Activated CD8-positive, alpha-beta T cell treated with anti-CD3 and anti-CD28 coated beads, Interleukin-2, amount 10 ng/mL, durations not matched to agents 7 days and 5 days (primary cell): ENCODE results near the gene CXCR6. TPM values are rescaled to one million over a fixed set of nuclear protein-coding genes. Genes with fewer than 3 reads are reported as not detected.

ENCODE experiments used
- ATAC-seq: fragments of 150-1000 bp; cut with Tn5 transposase; one replicate; pipeline ENCODE4 v1.10.0; 2021; ENCODE audit warnings: moderate library complexity
- CTCF ChIA-PET: fragments of 350-600 bp; sonication (Branson Sonifier 250); formaldehyde crosslinking; loops from one replicate; lab custom pipeline; 2021; ENCODE audit warnings: antibody characterized with exemption; lab: Charles Lee
- POLR2A ChIA-PET: fragments of 350-600 bp; sonication (Branson Sonifier 250); formaldehyde crosslinking; loops from one replicate; lab custom pipeline; 2021; ENCODE audit warnings: antibody characterized with exemption; lab: Charles Lee
- DNase-seq: peaks from one replicate; pipeline ENCODE4 v3.0.0-alpha.2; 2020
- H3K27ac Mint-ChIP-seq: one replicate; pipeline ENCODE4 v1.8.0; 2021; ENCODE audit warnings: mild to moderate bottlenecking, mixed read lengths
- H3K27me3 Mint-ChIP-seq: one replicate; pipeline ENCODE4 v1.8.0; 2021; ENCODE audit warnings: low read depth, mixed read lengths
- H3K36me3 Mint-ChIP-seq: one replicate; pipeline ENCODE4 v1.8.0; 2021; ENCODE audit warnings: low read depth, mixed read lengths
- H3K4me1 Mint-ChIP-seq: one replicate; pipeline ENCODE4 v1.8.0; 2021; ENCODE audit warnings: low read depth, mixed read lengths
- H3K4me3 Mint-ChIP-seq: one replicate; pipeline ENCODE4 v1.8.0; 2021; ENCODE audit warnings: mild to moderate bottlenecking, mixed read lengths
- H3K9me3 Mint-ChIP-seq: one replicate; pipeline ENCODE4 v1.8.0; 2022; ENCODE audit warnings: mixed read lengths; ENCODE audit not compliant: insufficient read depth
- total RNA-seq, 2 experiments: library from RNA; stranded (reverse); gene quantifications; one replicate each; pipeline ENCODE4 v1.2.3, GENCODE V29; 2021

The CXCR6 gene
- total RNA-seq, 2 experiments from 2014 or later = 26.5 to 27.6 TPM

GRCh38 chr3:45980229-45980813, 37.1 kb downstream of the CXCR6 start:
- POLR2A ChIA-PET = interaction anchor here (0.8 to 2.3 kb wide), 4 partner anchors 14 to 37 kb away, joined by 3 to 20 read pairs (median 6); partner anchors contain the start of genes CXCR6 and FYCO1
- Mint-ChIP-seq H3K4me1 (peaks cover 93% of the 10 kb centered on the region), H3K27me3 (no peaks in the 10 kb centered on the region), H3K9me3 (no peaks in the 10 kb centered on the region), H3K27ac (peak overlapping the region; percentile 66), H3K4me3 (no peak overlapping the region), H3K36me3 (peaks cover 92% of the 10 kb centered on the region)
- ATAC-seq (no peak), DNase-seq (no peak)
- CTCF ChIA-PET = interaction anchor here (0.8 to 3.4 kb wide), 8 partner anchors 13 to 229 kb away, joined by 3 to 35 read pairs (median 4); partner anchors contain the start of gene CXCR6

GRCh38 chr3:45980819-45981218, 37.6 kb downstream of the CXCR6 start:
- POLR2A ChIA-PET = interaction anchor here (1.6 to 2.3 kb wide), 3 partner anchors 14 to 30 kb away, joined by 3 to 20 read pairs (median 9); partner anchors contain the start of gene FYCO1
- H3K27me3 Mint-ChIP-seq = no peaks in the 10 kb centered on the region
- H3K4me3 Mint-ChIP-seq = no peak overlapping the region

GRCh38 chr3:45981346-45982074, 38.2 kb downstream of the CXCR6 start:
- CTCF ChIA-PET = interaction anchor here (0.9 to 3.4 kb wide), 11 partner anchors 9 to 96 kb away, joined by 3 to 35 read pairs (median 5); partner anchors contain the start of gene CXCR6
- Mint-ChIP-seq H3K4me3 (no peak overlapping the region), H3K4me1 (peaks cover 91% of the 10 kb centered on the region), H3K9me3 (no peaks in the 10 kb centered on the region), H3K36me3 (peaks cover 89% of the 10 kb centered on the region), H3K27me3 (no peaks in the 10 kb centered on the region), H3K27ac (peak overlapping the region; percentile 13)
- DNase-seq = no peak
- POLR2A ChIA-PET = interaction anchor here (0.7 to 2.3 kb wide), 4 partner anchors 13 to 42 kb away, joined by 3 to 20 read pairs (median 6); partner anchors contain the start of gene FYCO1
- no peak for ATAC-seq

More at GRCh38 chr3:45980819-45981218, 37.6 kb downstream of the CXCR6 start:
- Mint-ChIP-seq H3K27ac (peak overlapping the region; percentile 13), H3K4me1 (peaks cover 93% of the 10 kb centered on the region), H3K9me3 (no peaks in the 10 kb centered on the region), H3K36me3 (peaks cover 92% of the 10 kb centered on the region)
- CTCF ChIA-PET = interaction anchor here (0.8 to 3.4 kb wide), 10 partner anchors 12 to 228 kb away, joined by 3 to 35 read pairs (median 4); partner anchors contain the start of gene CXCR6
- ATAC-seq (no peak), DNase-seq (no peak)

GRCh38 chr3:45983770-45984169, 40.5 kb downstream of the CXCR6 start:
- no peak for DNase-seq
- Mint-ChIP-seq H3K4me3 (no peak overlapping the region), H3K27me3 (no peaks in the 10 kb centered on the region), H3K4me1 (peaks cover 91% of the 10 kb centered on the region), H3K36me3 (peaks cover 90% of the 10 kb centered on the region), H3K27ac (no peak overlapping the region), H3K9me3 (no peaks in the 10 kb centered on the region)
- ATAC-seq = no peak
- ChIA-PET POLR2A (interaction anchor here (2.3 kb wide), 1 partner anchor 10 kb away, joined by 10 read pairs; no protein-coding TSS in a partner anchor), CTCF (interaction anchor here (0.8 to 2.5 kb wide), 6 partner anchors 11 to 395 kb away, joined by 3 to 7 read pairs (median 3); no protein-coding TSS in a partner anchor)

- Mint-ChIP-seq H3K4me1 (peaks cover 92% of the 10 kb centered on the region), H3K9me3 (no peaks in the 10 kb centered on the region), H3K27ac (peak overlapping the region; percentile 43), H3K36me3 (peaks cover 90% of the 10 kb centered on the region), H3K27me3 (no peaks in the 10 kb centered on the region), H3K4me3 (no peak overlapping the region)
- no peak for ATAC-seq
- POLR2A ChIA-PET = interaction anchor here (2.3 kb wide), 1 partner anchor 9 kb away, joined by 10 read pairs; no protein-coding TSS in a partner anchor
- CTCF ChIA-PET = interaction anchor here (1.0 to 1.5 kb wide), 4 partner anchors 39 to 394 kb away, joined by 3 to 7 read pairs (median 3); no protein-coding TSS in a partner anchor
- no peak for DNase-seq
These were observed 41.4 kb downstream of the CXCR6 start for GRCh38 chr3:45984331-45985312.

GRCh38 chr3:45985532-45986302, 42.5 kb downstream of the CXCR6 start:
- peak overlapping the region; percentile 43 for H3K27ac Mint-ChIP-seq
- DNase-seq (no peak), ATAC-seq (no peak)
- no peak overlapping the region for H3K4me3 Mint-ChIP-seq
- H3K9me3 Mint-ChIP-seq = no peaks in the 10 kb centered on the region
- CTCF ChIA-PET = interaction anchor here (1.0 kb wide), 2 partner anchors 40 to 46 kb away, joined by 3 read pairs; no protein-coding TSS in a partner anchor
- POLR2A ChIA-PET = interaction anchor here (2.3 kb wide), 1 partner anchor 8 kb away, joined by 10 read pairs; no protein-coding TSS in a partner anchor
- H3K27me3 Mint-ChIP-seq = no peaks in the 10 kb centered on the region
- H3K4me1 Mint-ChIP-seq = peaks cover 92% of the 10 kb centered on the region
- H3K36me3 Mint-ChIP-seq = peaks cover 89% of the 10 kb centered on the region

- no peaks in the 10 kb centered on the region for H3K9me3 Mint-ChIP-seq
- H3K27ac Mint-ChIP-seq = peak overlapping the region; percentile 21
- H3K4me1 Mint-ChIP-seq = peaks cover 92% of the 10 kb centered on the region
- ATAC-seq (no peak), DNase-seq (no peak)
- H3K36me3 Mint-ChIP-seq = peaks cover 85% of the 10 kb centered on the region
- H3K4me3 Mint-ChIP-seq = no peak overlapping the region
- H3K27me3 Mint-ChIP-seq = no peaks in the 10 kb centered on the region
- ChIA-PET CTCF (interaction anchor here (1.1 kb wide), 1 partner anchor 392 kb away, joined by 3 read pairs; no protein-coding TSS in a partner anchor), POLR2A (no interaction called here)
These were observed 43.2 kb downstream of the CXCR6 start for GRCh38 chr3:45986303-45986982.

GRCh38 chr3:45987368-45988291, 44.4 kb downstream of the CXCR6 start:
- Mint-ChIP-seq H3K4me1 (peaks cover 94% of the 10 kb centered on the region), H3K27me3 (no peaks in the 10 kb centered on the region), H3K27ac (peak overlapping the region; percentile 39), H3K9me3 (no peaks in the 10 kb centered on the region), H3K36me3 (peaks cover 85% of the 10 kb centered on the region), H3K4me3 (no peak overlapping the region)
- DNase-seq (no peak), ATAC-seq (no peak)
- POLR2A ChIA-PET = no interaction called here
- CTCF ChIA-PET = interaction anchor here (1.1 kb wide), 1 partner anchor 391 kb away, joined by 3 read pairs; no protein-coding TSS in a partner anchor

- H3K27me3 Mint-ChIP-seq = no peaks in the 10 kb centered on the region
- peaks cover 85% of the 10 kb centered on the region for H3K36me3 Mint-ChIP-seq
- ATAC-seq (no peak), DNase-seq (no peak)
- POLR2A ChIA-PET = no interaction called here
- H3K4me1 Mint-ChIP-seq = peaks cover 95% of the 10 kb centered on the region
- H3K9me3 Mint-ChIP-seq = no peaks in the 10 kb centered on the region
- H3K27ac Mint-ChIP-seq = peak overlapping the region; percentile 39
- no peak overlapping the region for H3K4me3 Mint-ChIP-seq
- CTCF ChIA-PET = no interaction called here
These were observed 45.1 kb downstream of the CXCR6 start for GRCh38 chr3:45988362-45988761.
